Measurements from ENCODE around the gene CCDC3. TPM values are rescaled to one million over a fixed set of nuclear protein-coding genes. Genes with fewer than 3 reads are reported as not detected.

Gene CCDC3
- total RNA-seq, 1 experiment from 2014 or later = not detected

GRCh38 chr10:12924911-12925310 lies 76.6 kb downstream of the CCDC3 start:
- no peak for DNase-seq (ENCODE audit: low spot score)

DNA sequence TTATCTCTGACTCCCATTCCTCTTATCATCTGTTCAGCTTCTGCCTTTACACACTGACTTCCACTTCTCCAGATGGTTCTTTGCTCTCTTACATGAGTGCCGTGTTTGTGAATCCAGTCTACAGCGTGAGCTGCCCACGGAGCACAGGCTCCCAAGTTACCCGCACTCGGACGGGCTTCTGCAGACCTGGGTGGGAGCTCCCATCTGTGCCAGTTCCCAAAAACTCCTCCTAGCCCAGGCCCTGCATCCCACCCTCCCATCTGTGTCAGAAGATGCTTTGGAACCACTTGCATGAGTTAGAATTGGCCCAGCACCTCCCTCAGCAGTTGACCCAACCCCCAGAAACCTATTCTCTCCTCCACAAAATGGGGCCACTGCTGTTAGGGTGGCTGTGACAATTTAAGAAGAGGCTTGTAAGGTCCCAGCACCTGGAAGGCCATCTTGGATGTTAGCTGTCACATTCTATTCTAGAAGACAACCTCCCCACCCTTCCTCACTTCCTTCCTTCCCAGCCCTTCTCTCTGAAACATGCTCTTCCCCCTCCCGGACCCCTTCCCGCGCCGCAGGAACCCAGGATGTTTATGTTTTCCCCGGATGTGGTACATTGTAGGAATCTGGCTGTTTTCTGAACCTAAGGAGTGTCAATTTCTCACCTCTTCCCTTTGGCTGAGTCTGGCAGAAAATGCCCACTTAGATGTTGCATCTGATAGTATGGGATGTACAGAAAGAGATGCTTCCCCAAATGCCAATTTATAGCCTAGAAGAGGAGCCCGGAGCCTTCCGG lies 79.2 kb downstream of the CCDC3 start:
- no peak for DNase-seq (ENCODE audit: low spot score)

- no peak for DNase-seq (ENCODE audit: low spot score)
Observed at GRCh38 chr10:12921163-12921562, 80.3 kb downstream of the CCDC3 start.

GRCh38 chr10:12919574-12919973 lies 81.9 kb downstream of the CCDC3 start:
- no peak for DNase-seq (ENCODE audit: low spot score)

GRCh38 chr10:12916587-12916986 lies 84.9 kb downstream of the CCDC3 start:
- DNase-seq (ENCODE audit: low spot score) = no peak

GRCh38 chr10:12915637-12916168 lies 85.8 kb downstream of the CCDC3 start:
- DNase-seq (ENCODE audit: low spot score) = no peak

- DNase-seq (ENCODE audit: low spot score) = no peak
Observed at GRCh38 chr10:12914111-12914510, 87.4 kb downstream of the CCDC3 start.

DNA sequence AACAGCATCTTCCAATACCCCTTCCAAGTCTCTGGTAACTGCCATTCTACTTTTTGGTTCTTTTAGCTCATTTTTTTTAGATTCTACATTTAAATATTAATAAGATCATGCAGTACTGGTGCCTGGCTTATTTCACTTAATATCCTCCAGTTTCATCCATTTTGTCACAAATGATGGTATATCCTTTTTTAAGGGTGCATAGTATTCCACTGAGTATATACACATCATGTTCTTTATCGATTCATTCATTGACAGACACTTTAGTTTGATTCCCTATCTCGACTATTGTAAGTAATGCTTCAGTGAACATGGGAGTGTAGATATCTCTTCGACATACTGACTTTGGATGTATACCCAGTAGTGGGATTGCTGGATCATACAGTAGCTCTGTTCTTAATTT lies 89.7 kb downstream of the CCDC3 start:
- no peak for DNase-seq (ENCODE audit: low spot score)

GRCh38 chr10:12910835-12911234 lies 90.7 kb downstream of the CCDC3 start:
- no peak for DNase-seq (ENCODE audit: low spot score)

GRCh38 chr10:12909836-12910185 lies 91.7 kb downstream of the CCDC3 start:
- peak; percentile 29 for DNase-seq (ENCODE audit: low spot score)

DNA sequence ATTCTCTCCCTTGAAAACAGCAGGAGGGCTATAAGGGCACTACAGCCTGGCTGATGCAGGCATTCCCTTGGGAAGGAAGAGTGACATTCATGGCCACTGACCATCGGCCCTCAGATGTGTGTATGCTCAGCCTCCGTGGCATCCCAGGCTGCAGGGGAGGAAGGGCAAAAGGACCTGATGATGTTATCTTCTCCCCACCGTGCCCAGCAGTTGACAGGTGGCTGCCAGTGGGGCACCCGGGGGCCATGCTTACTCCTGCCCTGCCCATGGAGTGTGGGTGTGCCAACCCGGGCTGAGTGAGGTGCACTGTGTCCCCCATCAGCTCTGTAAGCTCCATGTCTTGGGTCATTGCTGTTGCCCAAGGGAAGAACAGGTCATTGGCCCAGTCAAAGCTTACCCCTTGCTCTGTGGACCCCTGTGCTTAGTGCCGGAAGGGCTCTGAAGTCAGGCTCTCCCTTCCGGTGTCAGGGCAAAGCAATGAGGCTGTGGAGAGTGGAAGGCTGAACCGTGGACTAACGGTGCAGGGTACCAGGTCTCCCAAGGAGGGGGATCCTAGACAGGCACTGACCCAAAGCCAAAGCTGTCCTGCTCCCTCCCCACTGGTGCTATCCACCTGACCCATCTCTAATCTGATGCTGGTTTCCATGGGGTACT lies 92.2 kb downstream of the CCDC3 start:
- no peak for DNase-seq (ENCODE audit: low spot score)

- DNase-seq (ENCODE audit: low spot score) = no peak
Observed at GRCh38 chr10:12908773-12909172, 92.7 kb downstream of the CCDC3 start.

DNA sequence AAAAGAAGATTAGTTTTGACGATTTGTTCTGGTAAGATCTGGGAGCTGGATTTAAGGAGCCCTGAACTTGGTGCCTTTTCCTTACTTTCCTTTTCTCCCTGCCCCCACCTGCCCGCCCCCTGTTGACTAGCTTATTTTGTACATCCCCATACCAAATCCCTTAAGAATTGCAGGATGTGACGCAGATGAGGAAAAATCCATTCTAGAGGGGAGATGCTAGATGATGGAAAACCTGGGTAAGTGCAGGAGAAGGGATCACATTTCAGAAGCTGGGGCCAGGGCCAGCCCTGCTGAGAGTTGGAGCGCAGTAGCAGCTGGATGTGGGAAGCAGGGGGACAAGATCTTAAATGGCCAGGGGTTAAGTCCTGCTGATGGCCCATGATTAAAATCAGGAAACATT lies 93.9 kb downstream of the CCDC3 start:
- DNase-seq (ENCODE audit: low spot score) = no peak

DNA sequence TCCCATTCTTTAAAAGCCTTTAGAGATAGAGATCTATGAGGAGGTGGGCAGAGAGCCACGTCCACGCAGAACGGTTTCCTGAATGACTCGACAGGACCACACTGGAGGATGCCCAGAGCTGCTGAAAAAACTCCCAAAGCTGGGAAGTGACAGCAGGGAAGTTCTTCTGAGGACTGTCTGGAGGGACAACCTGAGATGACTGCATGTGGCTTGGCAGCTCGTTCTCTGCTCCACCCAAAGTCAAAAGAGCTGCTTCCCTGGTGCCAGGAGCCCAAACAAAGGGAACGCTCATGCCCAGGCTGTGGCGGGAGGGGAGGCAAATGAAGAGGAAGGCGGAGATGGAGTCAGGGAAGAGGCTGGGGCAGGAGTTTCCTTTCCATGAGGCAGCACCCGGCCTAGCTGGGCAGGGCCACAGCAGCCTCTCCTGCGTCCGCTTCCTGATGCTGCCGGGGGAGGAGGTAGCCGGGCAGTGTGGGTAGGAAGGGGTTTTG lies 95.4 kb downstream of the CCDC3 start:
- DNase-seq (ENCODE audit: low spot score) = no peak

- DNase-seq (ENCODE audit: low spot score) = no peak
Observed at GRCh38 chr10:12905067-12905466, 96.4 kb downstream of the CCDC3 start.

- no peak for DNase-seq (ENCODE audit: low spot score)
Observed at GRCh38 chr10:12902851-12903358, 98.6 kb downstream of the CCDC3 start.

GRCh38 chr10:12902135-12902572 lies 99.4 kb downstream of the CCDC3 start:
- peak; percentile 45 for DNase-seq (ENCODE audit: low spot score)

DNA sequence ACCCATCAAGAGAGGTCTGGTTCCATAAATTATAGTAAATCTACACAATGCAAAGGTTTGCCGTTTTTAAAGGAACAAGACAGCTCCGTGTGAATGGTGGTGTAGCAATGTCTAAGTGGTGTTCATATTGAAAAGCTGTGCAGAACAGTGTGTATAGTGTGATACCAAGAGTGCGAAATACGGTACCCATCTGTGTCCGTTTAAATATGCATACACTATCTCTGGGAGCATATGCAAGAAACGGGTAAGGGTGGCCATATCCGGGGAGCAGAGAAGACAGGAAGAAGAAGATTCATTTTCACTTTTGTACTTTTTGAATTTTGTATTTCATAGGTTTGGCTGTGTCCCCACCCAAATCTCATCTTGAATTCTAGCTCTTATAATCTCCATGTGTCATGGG lies 102.0 kb downstream of the CCDC3 start:
- no peak for DNase-seq (ENCODE audit: low spot score)

DNA sequence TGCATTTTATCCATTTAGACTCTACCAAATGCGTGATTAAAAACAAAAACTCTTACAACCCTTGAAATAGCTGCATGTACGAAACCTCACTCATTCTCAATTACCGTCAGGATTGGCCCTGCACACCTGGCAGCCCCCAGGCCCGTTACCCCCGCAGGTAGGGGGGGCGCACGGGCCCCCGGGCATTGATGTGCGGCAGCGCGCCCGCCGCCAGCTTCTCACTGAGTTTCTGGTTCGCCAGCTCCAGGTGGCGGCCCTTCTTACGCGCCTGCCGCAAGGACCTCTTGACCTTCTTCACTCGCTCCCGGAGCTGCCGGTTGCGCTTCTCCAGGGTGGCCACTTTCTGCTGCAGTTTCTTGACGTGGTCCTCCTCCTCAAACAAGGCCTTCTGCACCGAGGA lies 103.2 kb downstream of the CCDC3 start:
- no peak for DNase-seq (ENCODE audit: low spot score)

DNA sequence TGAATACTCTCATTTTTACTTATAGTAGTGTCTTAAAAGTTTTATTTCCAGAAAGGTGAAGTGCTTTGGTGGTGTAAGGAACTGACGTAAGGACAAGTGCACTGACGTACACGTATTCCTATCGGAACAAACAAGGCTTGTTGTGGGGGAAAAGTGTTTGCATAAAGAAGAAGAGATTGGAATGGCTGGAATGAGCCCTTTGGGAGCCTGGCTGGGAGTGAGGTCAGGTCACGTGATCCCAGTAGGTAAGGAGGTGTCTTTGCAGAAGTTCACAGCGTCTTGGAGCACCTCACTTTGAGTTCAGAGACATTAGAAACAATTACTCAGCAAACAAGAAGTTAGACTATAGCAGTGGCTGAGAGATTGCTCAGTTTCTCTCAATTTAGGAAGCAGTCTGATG lies 104.2 kb downstream of the CCDC3 start:
- DNase-seq (ENCODE audit: low spot score) = no peak

- DNase-seq (ENCODE audit: low spot score) = no peak
Observed at GRCh38 chr10:12896251-12896650, 105.3 kb downstream of the CCDC3 start.

- DNase-seq (ENCODE audit: low spot score) = no peak
Observed at GRCh38 chr10:12892924-12893323, 108.6 kb downstream of the CCDC3 start.

GRCh38 chr10:12890958-12891357 lies 110.6 kb downstream of the CCDC3 start:
- no peak for DNase-seq (ENCODE audit: low spot score)

All from HT-29 (cell line).